HCT116 (cell line): ENCODE measurements around the gene CHTF18. TPM values are rescaled to one million over a fixed set of nuclear protein-coding genes. Genes with fewer than 3 reads are reported as not detected.

ENCODE experiments used
- ATAC-seq: fragments of 200-7000 bp; cut with Tn5 transposase; 2 replicates; pipeline ENCODE4 v1.9.1; 2020; ENCODE audit warnings: mild to moderate bottlenecking, moderate library complexity
- BruUV-seq: library from RNA; stranded (reverse); fragments of 400-500 nt; replicated peaks from 2 replicates; lab custom pipeline; 2021; lab: Mats Ljungman, UMichigan
- CTCF ChIA-PET: fragments of 300-600 bp; sonication (Branson Sonifier 250); formaldehyde crosslinking; loops from one replicate; lab custom pipeline; 2021; ENCODE audit warnings: antibody characterized with exemption; lab: Charles Lee
- POLR2A ChIA-PET: fragments of 300-600, 350-600 bp; sonication (Branson Sonifier 250); formaldehyde crosslinking; loops from one replicate; lab custom pipeline; 2021; ENCODE audit warnings: antibody characterized with exemption; lab: Charles Lee
- RAD21 ChIA-PET, 2 experiments: fragments of 300-600 bp; sonication (Branson Sonifier 250); formaldehyde crosslinking; loops; one replicate each; lab custom pipeline; 2023; ENCODE audit warnings: low total read pairs in 2 of 2; ENCODE audit not compliant: uncharacterized antibody in 2 of 2, unreplicated experiment in 2 of 2, low non-redundant PET in 1 of 2; lab: Charles Lee
- DNase-seq: peaks from one replicate; pipeline ENCODE4 v3.0.0-alpha.2; 2010; ENCODE audit warnings: low read depth, low spot score
- H2AFZ ChIP-seq: fragments of 200-600 bp; shearing (Covaris generic), sonication (generic); 2 replicates; pipeline ENCODE4 v1.6.1; 2017; ENCODE audit warnings: low read depth, mixed run types, mixed read lengths, antibody characterized with exemption, low read length; ENCODE audit not compliant: poor library complexity, severe bottlenecking
- H3K27ac ChIP-seq: 2 replicates; pipeline ENCODE4 v1.5.1; 2012; ENCODE audit warnings: low read depth, low read length
- H3K27me3 ChIP-seq: fragments of 200-600 bp; sonication (generic); 2 replicates; pipeline ENCODE4 v1.6.1; 2016; ENCODE audit warnings: mixed run types, low read length, mixed read lengths; ENCODE audit not compliant: insufficient read depth
- H3K36me3 ChIP-seq, 2 experiments: fragments of 200-500 bp in 1 of 2; fragments of 200-600 bp in 1 of 2; sonication (Bioruptor generic) in 1 of 2; sonication (generic) in 1 of 2; 2 replicates each; pipeline versions ENCODE4 v1.5.1 to v1.6.1; 2014 to 2016; ENCODE audit warnings: low read length in 2 of 2, inconsistent platforms in 1 of 2, mixed read lengths in 1 of 2, mixed run types in 1 of 2; ENCODE audit not compliant: insufficient read depth in 2 of 2, control insufficient read depth in 1 of 2
- H3K4me1 ChIP-seq, 2 experiments: fragments of 200-600 bp in 1 of 2; sonication (generic) in 1 of 2; 2 replicates each; pipeline versions ENCODE4 v1.5.1 to v1.6.1; 2012 to 2017; ENCODE audit warnings: low read length in 2 of 2, inconsistent platforms in 1 of 2, mild to moderate bottlenecking in 1 of 2, mixed read lengths in 1 of 2, mixed run types in 1 of 2, moderate library complexity in 1 of 2; ENCODE audit not compliant: insufficient read depth in 2 of 2, control insufficient read depth in 1 of 2
- H3K4me2 ChIP-seq: fragments of 200-600 bp; sonication (generic); 2 replicates; pipeline ENCODE4 v1.6.1; 2017; ENCODE audit warnings: mixed run types, low read length, mixed read lengths
- H3K4me3 ChIP-seq, 2 experiments: fragments of 200-600 bp in 1 of 2; sonication (generic) in 1 of 2; replicated peaks in 1 of 2; 2 replicates each; pipeline ENCODE4 v1.5.1; 2011 to 2016; ENCODE audit warnings: low read length in 2 of 2, control low read depth in 1 of 2, low read depth in 1 of 2, mild to moderate bottlenecking in 1 of 2, mixed read lengths in 1 of 2, mixed run types in 1 of 2
- H3K79me2 ChIP-seq: fragments of 200-600 bp; sonication (generic); 2 replicates; pipeline ENCODE4 v1.6.1; 2017; ENCODE audit warnings: mild to moderate bottlenecking, mixed run types, low read length, moderate library complexity, mixed read lengths; ENCODE audit not compliant: insufficient read depth
- H3K9ac ChIP-seq: fragments of 200-600 bp; sonication (generic); 2 replicates; pipeline ENCODE4 v1.6.1; 2016; ENCODE audit warnings: low read length, mixed read lengths
- H3K9me2 ChIP-seq: fragments of 200-600 bp; sonication (generic), shearing (Covaris generic); 2 replicates; pipeline ENCODE4 v1.6.1; 2017; ENCODE audit warnings: mixed run types, mild to moderate bottlenecking, moderate library complexity; ENCODE audit not compliant: insufficient read depth
- H3K9me3 ChIP-seq, 2 experiments: fragments of 200-500 bp in 1 of 2; fragments of 200-600 bp in 1 of 2; sonication (Bioruptor generic) in 1 of 2; sonication (generic) in 1 of 2; 2 replicates each; pipeline ENCODE4 v1.6.1; 2014 to 2017; ENCODE audit warnings: low read length in 2 of 2, mixed read lengths in 2 of 2, inconsistent platforms in 1 of 2, low read depth in 1 of 2, mild to moderate bottlenecking in 1 of 2, mixed run types in 1 of 2, moderate library complexity in 1 of 2; ENCODE audit not compliant: control insufficient read depth in 1 of 2, insufficient read depth in 1 of 2
- H4K20me1 ChIP-seq: fragments of 200-600 bp; sonication (generic), shearing (Covaris generic); 2 replicates; pipeline ENCODE4 v1.6.1; 2017; ENCODE audit warnings: mixed run types, mild to moderate bottlenecking, moderate library complexity; ENCODE audit not compliant: insufficient read depth
- ATF3 ChIP-seq: IDR thresholded peaks from 2 replicates; pipeline ENCODE4 v1.6.1; 2012
- CEBPB ChIP-seq: IDR thresholded peaks from 2 replicates; pipeline ENCODE4 v1.6.1; 2012; ENCODE audit warnings: low read depth
- EGR1 ChIP-seq: IDR thresholded peaks from 2 replicates; pipeline ENCODE4 v1.6.1; 2012; ENCODE audit warnings: low read depth
- EZH2 ChIP-seq: fragments of 200-600 bp; sonication (generic); IDR thresholded peaks from 2 replicates; pipeline ENCODE4 v1.6.1; 2017; ENCODE audit warnings: antibody characterized with exemption, mixed run types
- EZH2phosphoT487 ChIP-seq: fragments of 200-600 bp; IDR thresholded peaks from 2 replicates; pipeline ENCODE4 v1.6.1; 2018; ENCODE audit warnings: antibody characterized with exemption, borderline replicate concordance
- JUND ChIP-seq: IDR thresholded peaks from 2 replicates; pipeline ENCODE4 v1.6.1; 2012
- MAX ChIP-seq: IDR thresholded peaks from 2 replicates; pipeline ENCODE4 v1.6.1; 2012
- POLR2A ChIP-seq: IDR thresholded peaks from 2 replicates; pipeline ENCODE4 v1.7.0; 2011; ENCODE audit warnings: borderline replicate concordance; ENCODE audit not compliant: insufficient read depth, insufficient read length; ENCODE audit errors: extremely low read depth
- SIN3A ChIP-seq: IDR thresholded peaks from 2 replicates; pipeline ENCODE4 v1.6.1; 2012; ENCODE audit warnings: low read depth
- SP1 ChIP-seq: IDR thresholded peaks from 2 replicates; pipeline ENCODE4 v1.6.1; 2012; ENCODE audit warnings: low read depth
- SRF ChIP-seq: IDR thresholded peaks from 2 replicates; pipeline ENCODE4 v1.6.1; 2012; ENCODE audit warnings: low read depth
- YY1 ChIP-seq: IDR thresholded peaks from 2 replicates; pipeline ENCODE4 v1.6.1; 2011; ENCODE audit warnings: low read length, low read depth, moderate library complexity, mild to moderate bottlenecking; ENCODE audit not compliant: insufficient replicate concordance; ENCODE audit errors: extremely low read depth
- ZBTB33 ChIP-seq: IDR thresholded peaks from 2 replicates; pipeline ENCODE4 v1.6.1; 2011; ENCODE audit warnings: mild to moderate bottlenecking, low read length, moderate library complexity; ENCODE audit not compliant: insufficient replicate concordance; ENCODE audit errors: extremely low read depth
- ZFX ChIP-seq: fragments of 450-650 bp; IDR thresholded peaks from 2 replicates; pipeline ENCODE4 v1.6.1; 2017
- ZNF274 ChIP-seq: fragments of 200-500 bp; sonication (Bioruptor generic); IDR thresholded peaks from 2 replicates; pipeline ENCODE4 v1.6.1; 2014; ENCODE audit warnings: mild to moderate bottlenecking, low read depth, low read length, inconsistent platforms
- intact Hi-C: fragments of 100-400 bp; cut with micrococcal nuclease; formaldehyde crosslinking; loops from 2 replicates; pipeline ENCODE4 v1.10.0; 2022
- total RNA-seq: library from RNA; stranded (reverse); gene quantifications from one replicate; pipeline ENCODE4 v1.2.1, GENCODE V29; 2021; ENCODE audit not compliant: unreplicated experiment
- TF ChIP-seq, protein P1 (sequence below): IDR thresholded peaks from 2 replicates; pipeline ENCODE4 v1.6.1; 2012; ENCODE audit warnings: low read depth
- TF ChIP-seq, protein P2 (sequence below), 3 experiments: fragments of 200-600 bp in 1 of 3; sonication (generic) in 1 of 3; IDR thresholded peaks in 2 of 3; conservative IDR thresholded peaks in 1 of 3; 2 replicates each; pipeline ENCODE4 v1.5.1; 2012 to 2017; ENCODE audit warnings: low read depth in 2 of 3, low read length in 2 of 3, antibody characterized with exemption in 1 of 3, borderline replicate concordance in 1 of 3, control low read depth in 1 of 3, mild to moderate bottlenecking in 1 of 3, mixed read lengths in 1 of 3, mixed run types in 1 of 3, moderate library complexity in 1 of 3; ENCODE audit not compliant: insufficient read depth in 1 of 3

The CHTF18 gene
- total RNA-seq, 1 experiment from 2014 or later = 145 TPM

DNA sequence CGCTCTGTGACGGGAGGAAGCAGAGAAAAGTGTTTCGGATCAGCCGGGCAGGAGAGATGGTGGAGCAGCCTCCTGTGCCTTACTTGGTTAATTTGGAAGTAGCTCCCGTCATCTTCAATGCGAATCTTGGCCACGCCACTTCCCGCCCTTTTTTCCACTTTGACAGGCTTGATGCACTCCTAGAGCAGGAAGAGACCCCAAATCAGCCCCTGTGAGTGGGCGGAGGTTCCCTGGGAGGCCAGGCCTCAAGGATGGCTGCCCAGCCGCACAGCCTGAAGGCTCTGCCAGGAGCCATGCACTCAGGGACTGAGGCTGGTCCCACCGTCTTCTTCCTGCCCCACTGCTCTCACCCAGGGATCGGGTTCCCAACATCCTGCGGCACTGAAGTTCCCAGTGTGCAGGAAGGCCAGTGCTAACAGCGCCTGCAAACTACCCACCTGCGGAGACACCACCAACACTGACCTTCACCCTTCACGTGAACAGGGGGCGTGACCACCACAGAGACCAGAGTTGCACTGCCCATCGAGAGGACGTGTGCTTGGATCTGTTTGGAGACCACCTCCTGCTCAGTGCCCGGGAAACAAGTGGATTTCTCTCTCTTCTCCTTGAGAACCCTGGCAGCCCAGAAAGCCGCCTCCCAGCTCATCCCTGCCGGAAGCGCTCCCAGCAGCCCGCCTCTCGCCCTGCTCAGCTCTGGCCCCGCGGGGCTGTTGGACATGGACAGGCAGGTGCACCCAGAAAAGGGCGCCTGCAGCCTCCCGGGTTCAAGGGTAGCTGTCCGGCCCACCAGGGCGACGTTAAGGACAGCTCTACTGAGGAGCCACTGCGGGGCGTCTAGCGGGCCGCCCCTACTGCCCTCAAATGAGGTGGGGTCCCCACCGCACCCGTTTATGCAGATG is 48.6 kb upstream of the CHTF18 start:
- Histone ChIP-seq H3K9ac (peak overlapping the region; percentile 90), H3K36me3 (peaks cover 6 to 14% of the 10 kb centered on the region in 2 experiments), H3K9me3 (no peaks in the 10 kb centered on the region), H3K9me2 (no peaks in the 10 kb centered on the region), H3K4me2 (peak overlapping the region; percentile 95), H3K27ac (peak overlapping the region; percentile 62), H3K79me2 (peaks cover 12% of the 10 kb centered on the region; the same call in 1 of the 2 replicates), H2AFZ (no peak overlapping the region), H3K4me3 (peak overlapping the region; percentile 84 to 90), H3K4me1 (peaks cover 8 to 21% of the 10 kb centered on the region in 2 experiments), H4K20me1 (no peaks in the 10 kb centered on the region), H3K27me3 (no peaks in the 10 kb centered on the region)
- intact Hi-C loops = no loop called here
- CTCF ChIA-PET = interaction anchor here (1.4 to 2.2 kb wide), 2 partner anchors 11 kb away, joined by 7 to 9 read pairs; no protein-coding TSS in a partner anchor
- no peak for TF ChIP-seq SIN3A
- TF ChIP-seq ZNF274 = no peak
- TF ChIP-seq YY1 = no peak
- no peak for TF ChIP-seq CEBPB
- no peak for TF ChIP-seq SP1
- no peak for TF ChIP-seq MAX
- TF ChIP-seq ATF3 = no peak
- no peak for TF ChIP-seq POLR2A
- no peak for TF ChIP-seq JUND
- no peak for TF ChIP-seq ZBTB33
- no peak for TF ChIP-seq EZH2
- TF ChIP-seq, protein P1, sequence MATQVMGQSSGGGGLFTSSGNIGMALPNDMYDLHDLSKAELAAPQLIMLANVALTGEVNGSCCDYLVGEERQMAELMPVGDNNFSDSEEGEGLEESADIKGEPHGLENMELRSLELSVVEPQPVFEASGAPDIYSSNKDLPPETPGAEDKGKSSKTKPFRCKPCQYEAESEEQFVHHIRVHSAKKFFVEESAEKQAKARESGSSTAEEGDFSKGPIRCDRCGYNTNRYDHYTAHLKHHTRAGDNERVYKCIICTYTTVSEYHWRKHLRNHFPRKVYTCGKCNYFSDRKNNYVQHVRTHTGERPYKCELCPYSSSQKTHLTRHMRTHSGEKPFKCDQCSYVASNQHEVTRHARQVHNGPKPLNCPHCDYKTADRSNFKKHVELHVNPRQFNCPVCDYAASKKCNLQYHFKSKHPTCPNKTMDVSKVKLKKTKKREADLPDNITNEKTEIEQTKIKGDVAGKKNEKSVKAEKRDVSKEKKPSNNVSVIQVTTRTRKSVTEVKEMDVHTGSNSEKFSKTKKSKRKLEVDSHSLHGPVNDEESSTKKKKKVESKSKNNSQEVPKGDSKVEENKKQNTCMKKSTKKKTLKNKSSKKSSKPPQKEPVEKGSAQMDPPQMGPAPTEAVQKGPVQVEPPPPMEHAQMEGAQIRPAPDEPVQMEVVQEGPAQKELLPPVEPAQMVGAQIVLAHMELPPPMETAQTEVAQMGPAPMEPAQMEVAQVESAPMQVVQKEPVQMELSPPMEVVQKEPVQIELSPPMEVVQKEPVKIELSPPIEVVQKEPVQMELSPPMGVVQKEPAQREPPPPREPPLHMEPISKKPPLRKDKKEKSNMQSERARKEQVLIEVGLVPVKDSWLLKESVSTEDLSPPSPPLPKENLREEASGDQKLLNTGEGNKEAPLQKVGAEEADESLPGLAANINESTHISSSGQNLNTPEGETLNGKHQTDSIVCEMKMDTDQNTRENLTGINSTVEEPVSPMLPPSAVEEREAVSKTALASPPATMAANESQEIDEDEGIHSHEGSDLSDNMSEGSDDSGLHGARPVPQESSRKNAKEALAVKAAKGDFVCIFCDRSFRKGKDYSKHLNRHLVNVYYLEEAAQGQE = no peak
- no peak for TF ChIP-seq EGR1
- TF ChIP-seq SRF = no peak
- TF ChIP-seq, protein P2, sequence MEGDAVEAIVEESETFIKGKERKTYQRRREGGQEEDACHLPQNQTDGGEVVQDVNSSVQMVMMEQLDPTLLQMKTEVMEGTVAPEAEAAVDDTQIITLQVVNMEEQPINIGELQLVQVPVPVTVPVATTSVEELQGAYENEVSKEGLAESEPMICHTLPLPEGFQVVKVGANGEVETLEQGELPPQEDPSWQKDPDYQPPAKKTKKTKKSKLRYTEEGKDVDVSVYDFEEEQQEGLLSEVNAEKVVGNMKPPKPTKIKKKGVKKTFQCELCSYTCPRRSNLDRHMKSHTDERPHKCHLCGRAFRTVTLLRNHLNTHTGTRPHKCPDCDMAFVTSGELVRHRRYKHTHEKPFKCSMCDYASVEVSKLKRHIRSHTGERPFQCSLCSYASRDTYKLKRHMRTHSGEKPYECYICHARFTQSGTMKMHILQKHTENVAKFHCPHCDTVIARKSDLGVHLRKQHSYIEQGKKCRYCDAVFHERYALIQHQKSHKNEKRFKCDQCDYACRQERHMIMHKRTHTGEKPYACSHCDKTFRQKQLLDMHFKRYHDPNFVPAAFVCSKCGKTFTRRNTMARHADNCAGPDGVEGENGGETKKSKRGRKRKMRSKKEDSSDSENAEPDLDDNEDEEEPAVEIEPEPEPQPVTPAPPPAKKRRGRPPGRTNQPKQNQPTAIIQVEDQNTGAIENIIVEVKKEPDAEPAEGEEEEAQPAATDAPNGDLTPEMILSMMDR (IDR thresholded peaks at IDR 0.05 in 2 of 3, conservative IDR thresholded peaks at IDR 0.05 in 1 of 3; ENCODE audit: borderline replicate concordance in 1 of 3, insufficient read depth in 1 of 3, low read depth in 2 of 3, low read length in 2 of 3) = no peak
- no peak for TF ChIP-seq ZFX
- TF ChIP-seq EZH2phosphoT487 = no peak
- ATAC-seq (peak; percentile 20; the same call in 1 of the 2 replicates), DNase-seq (no peak)
- RAD21 ChIA-PET = interaction anchor here in 1 of 2 experiments (1.4 kb wide), 1 partner anchor 21 kb away, joined by 5 read pairs; the partner anchor contains the start of gene MSLN
- no TSS peak for BruUV-seq
- POLR2A ChIA-PET = interaction anchor here (0.7 to 1.4 kb wide), 3 partner anchors 12 to 19 kb away, joined by 3 to 5 read pairs (median 4); partner anchors contain the start of gene ANTKMT
